HepG2 (cell line): ENCODE data around the gene DDIT4. TPM values are rescaled to one million over a fixed set of nuclear protein-coding genes. Genes with fewer than 3 reads are reported as not detected.

Source experiments
- CSRNP2 ChIP-seq: sonication (generic); formaldehyde crosslinking; conservative IDR thresholded peaks from 2 replicates; pipeline ENCODE4 v1.8.0; 2022; ENCODE audit warnings: low read depth, missing genetic modification reagents
- FIP1L1 ChIP-seq: fragments of 200-400 bp; formaldehyde crosslinking; IDR thresholded peaks from 2 replicates; pipeline ENCODE4 v1.6.1; 2018; ENCODE audit warnings: low read depth, mild to moderate bottlenecking, low read length, moderate library complexity, borderline replicate concordance; ENCODE audit not compliant: insufficient read depth
- HDAC6 ChIP-seq: fragments of 200-600 bp; sonication (generic); IDR thresholded peaks from 2 replicates; pipeline ENCODE4 v1.7.0; 2017; ENCODE audit warnings: mild to moderate bottlenecking, antibody characterized with exemption, low read length, low read depth
- HNF4A ChIP-seq: sonication (generic); formaldehyde crosslinking; IDR thresholded peaks from 2 replicates; pipeline ENCODE4 v1.4.0; 2020; ENCODE audit warnings: missing genetic modification reagents
- MXD4 ChIP-seq: IDR thresholded peaks from 2 replicates; pipeline ENCODE4 v1.6.1; 2016; ENCODE audit warnings: mild to moderate bottlenecking, missing biosample characterization, missing genetic modification reagents
- NONO ChIP-seq, 2 experiments: fragments of 450-650 bp in 1 of 2; sonication (generic) in 1 of 2; formaldehyde crosslinking in 1 of 2; IDR thresholded peaks in 1 of 2; conservative IDR thresholded peaks in 1 of 2; 2 replicates each; pipeline versions ENCODE4 v1.6.1 to v1.8.0; 2017 to 2022; ENCODE audit warnings: mild to moderate bottlenecking in 1 of 2, missing genetic modification reagents in 1 of 2, moderate library complexity in 1 of 2
- RBAK ChIP-seq: sonication (generic); formaldehyde crosslinking; IDR thresholded peaks from 2 replicates; pipeline ENCODE4 v1.5.1; 2020; ENCODE audit warnings: mild to moderate bottlenecking, missing genetic modification reagents
- SIN3A ChIP-seq: IDR thresholded peaks from 2 replicates; pipeline ENCODE4 v1.6.1; 2011; ENCODE audit warnings: low read depth, mild to moderate bottlenecking, control low read depth, low read length, borderline replicate concordance
- SP140L ChIP-seq: sonication (generic); formaldehyde crosslinking; IDR thresholded peaks from 2 replicates; pipeline ENCODE4 v1.4.0; 2020; ENCODE audit warnings: missing genetic modification reagents, borderline replicate concordance
- THYN1 ChIP-seq: sonication (generic); formaldehyde crosslinking; IDR thresholded peaks from 2 replicates; pipeline ENCODE4 v1.8.1; 2023; ENCODE audit warnings: low read depth, mild to moderate bottlenecking, moderate library complexity, missing genetic modification reagents, borderline replicate concordance
- ZFY ChIP-seq: sonication (generic); formaldehyde crosslinking; IDR thresholded peaks from 2 replicates; pipeline ENCODE4 v1.4.0; 2020; ENCODE audit warnings: missing genetic modification reagents
- ZHX2 ChIP-seq, 2 experiments: sonication (generic) in 1 of 2; formaldehyde crosslinking in 1 of 2; IDR thresholded peaks; 2 replicates each; pipeline versions ENCODE4 v1.6.1 to v1.9.0; 2014 to 2022; ENCODE audit warnings: antibody characterized with exemption in 1 of 2, borderline replicate concordance in 1 of 2, inconsistent platforms in 1 of 2, low read depth in 1 of 2, missing genetic modification reagents in 1 of 2
- ZNF441 ChIP-seq: sonication (generic); formaldehyde crosslinking; IDR thresholded peaks from 2 replicates; pipeline ENCODE4 v1.7.0; 2021; ENCODE audit warnings: missing genetic modification reagents, borderline replicate concordance
- ZNF775 ChIP-seq: sonication (generic); formaldehyde crosslinking; IDR thresholded peaks from 2 replicates; pipeline ENCODE4 v1.4.0; 2020; ENCODE audit warnings: missing genetic modification reagents, mild to moderate bottlenecking, moderate library complexity, borderline replicate concordance
- ZNF788 ChIP-seq: sonication (generic); formaldehyde crosslinking; IDR thresholded peaks from 2 replicates; pipeline ENCODE4 v1.5.0; 2020; ENCODE audit warnings: mild to moderate bottlenecking, missing genetic modification reagents, borderline replicate concordance
- ZNF790 ChIP-seq: sonication (generic); formaldehyde crosslinking; IDR thresholded peaks from 2 replicates; pipeline ENCODE4 v1.8.0; 2022; ENCODE audit warnings: missing genetic modification reagents, mild to moderate bottlenecking, borderline replicate concordance
- polyA plus RNA-seq, 8 experiments: library from polyadenylated mRNA; depleted of rRNA in 3 of 8; stranded (reverse) in 7 of 8; unstranded in 1 of 8; fragments of >200 nt; fragmentation: Illumina TruSeq in 4 of 8; extraction: Trizol in 4 of 8; gene quantifications; 2 replicates each; pipeline versions ENCODE4 v1.2.1 to v1.2.3, GENCODE V29; 2011 to 2016; ENCODE audit warnings: low read depth in 4 of 8, missing spikeins in 1 of 8, mixed read lengths in 1 of 8; ENCODE audit not compliant: insufficient read depth in 1 of 8
- total RNA-seq, 5 experiments: library from RNA; depleted of rRNA; stranded (reverse); fragments of >200 nt; fragmentation: Illumina TruSeq; extraction: Trizol; gene quantifications; 2 replicates each; pipeline ENCODE4 v1.2.3, GENCODE V29; 2016; ENCODE audit warnings: low read depth in 1 of 5
- TF ChIP-seq, protein P1 (sequence below): IDR thresholded peaks from 2 replicates; pipeline ENCODE4 v1.6.1; 2012; ENCODE audit warnings: inconsistent platforms
- TF ChIP-seq, protein P2 (sequence below): IDR thresholded peaks from 2 replicates; pipeline ENCODE4 v1.6.1; 2016; ENCODE audit warnings: low read depth

Gene DDIT4
- total and polyA plus RNA-seq, 2 of the 13 experiments (the other 11 are each of a cell fraction or from before 2014, with no cell fraction given), result 35.6 to 40.7 TPM

DNA sequence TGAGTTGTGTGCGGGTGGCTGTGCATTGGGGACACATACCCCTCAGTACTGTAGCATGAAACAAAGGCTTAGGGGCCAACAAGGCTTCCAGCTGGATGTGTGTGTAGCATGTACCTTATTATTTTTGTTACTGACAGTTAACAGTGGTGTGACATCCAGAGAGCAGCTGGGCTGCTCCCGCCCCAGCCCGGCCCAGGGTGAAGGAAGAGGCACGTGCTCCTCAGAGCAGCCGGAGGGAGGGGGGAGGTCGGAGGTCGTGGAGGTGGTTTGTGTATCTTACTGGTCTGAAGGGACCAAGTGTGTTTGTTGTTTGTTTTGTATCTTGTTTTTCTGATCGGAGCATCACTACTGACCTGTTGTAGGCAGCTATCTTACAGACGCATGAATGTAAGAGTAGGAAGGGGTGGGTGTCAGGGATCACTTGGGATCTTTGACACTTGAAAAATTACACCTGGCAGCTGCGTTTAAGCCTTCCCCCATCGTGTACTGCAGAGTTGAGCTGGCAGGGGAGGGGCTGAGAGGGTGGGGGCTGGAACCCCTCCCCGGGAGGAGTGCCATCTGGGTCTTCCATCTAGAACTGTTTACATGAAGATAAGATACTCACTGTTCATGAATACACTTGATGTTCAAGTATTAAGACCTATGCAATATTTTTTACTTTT lies 1.8 kb downstream of the DDIT4 start (continued):
- no peak for TF ChIP-seq ZNF790 (CRISPR knock-in tag)
- no peak for TF ChIP-seq ZFY
- no peak for TF ChIP-seq SP140L
- TF ChIP-seq NONO (IDR thresholded peaks at IDR 0.05), result no peak
- no peak for TF ChIP-seq NONO (CRISPR knock-in tag; conservative IDR thresholded peaks at IDR 0.05)
- TF ChIP-seq, protein P1, sequence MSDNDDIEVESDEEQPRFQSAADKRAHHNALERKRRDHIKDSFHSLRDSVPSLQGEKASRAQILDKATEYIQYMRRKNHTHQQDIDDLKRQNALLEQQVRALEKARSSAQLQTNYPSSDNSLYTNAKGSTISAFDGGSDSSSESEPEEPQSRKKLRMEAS, result peak; percentile 66
- 0 out of 2 replicates have a peak, but pooled peaks have one; percentile 2 for TF ChIP-seq HNF4A (CRISPR knock-in tag)
- no peak for TF ChIP-seq CSRNP2 (CRISPR knock-in tag)
- no peak for TF ChIP-seq FIP1L1
- no peak for TF ChIP-seq HDAC6
- peak; percentile 73; the same call in 1 of the 2 replicates for TF ChIP-seq SIN3A
- TF ChIP-seq RBAK (CRISPR knock-in tag), result no peak
- TF ChIP-seq ZNF775, result no peak
- TF ChIP-seq ZNF788, result peak; percentile 8; the same call in 1 of the 2 replicates
- TF ChIP-seq ZHX2 (IDR thresholded peaks at IDR 0.05; ENCODE audit: low read depth), result no peak
- TF ChIP-seq ZHX2 (CRISPR knock-in tag; IDR thresholded peaks at IDR 0.05; ENCODE audit: borderline replicate concordance), result no peak
- 0 out of 2 replicates have a peak, but pooled peaks have one; percentile 21 for TF ChIP-seq ZNF441 (CRISPR knock-in tag)
- TF ChIP-seq, protein P2, sequence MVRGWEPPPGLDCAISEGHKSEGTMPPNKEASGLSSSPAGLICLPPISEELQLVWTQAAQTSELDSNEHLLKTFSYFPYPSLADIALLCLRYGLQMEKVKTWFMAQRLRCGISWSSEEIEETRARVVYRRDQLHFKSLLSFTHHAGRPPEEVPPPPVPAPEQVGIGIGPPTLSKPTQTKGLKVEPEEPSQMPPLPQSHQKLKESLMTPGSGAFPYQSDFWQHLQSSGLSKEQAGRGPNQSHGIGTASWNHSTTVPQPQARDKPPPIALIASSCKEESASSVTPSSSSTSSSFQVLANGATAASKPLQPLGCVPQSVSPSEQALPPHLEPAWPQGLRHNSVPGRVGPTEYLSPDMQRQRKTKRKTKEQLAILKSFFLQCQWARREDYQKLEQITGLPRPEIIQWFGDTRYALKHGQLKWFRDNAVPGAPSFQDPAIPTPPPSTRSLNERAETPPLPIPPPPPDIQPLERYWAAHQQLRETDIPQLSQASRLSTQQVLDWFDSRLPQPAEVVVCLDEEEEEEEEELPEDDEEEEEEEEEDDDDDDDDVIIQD (CRISPR knock-in tag), result no peak
- TF ChIP-seq MXD4, result 0 out of 2 replicates have a peak, but pooled peaks have one; percentile 11
- no peak for TF ChIP-seq THYN1 (CRISPR knock-in tag)
